NCI-H2029 treated with DMSO at 0.1 percent for 48 hours (cell line): ENCODE results near the gene NEDD4L.
A peak's percentile ranks its signal among the peaks of the same experiment; 100 is the strongest.
"Not testable (repeated sequence)": the region's sequence is repeated elsewhere in the genome, so short reads cannot be mapped to it uniquely, and the experiment has no call there.

Experiments used
- DNase-seq: peaks from one replicate; lab custom pipeline; 2025; lab: John Stamatoyannopoulos, UW

The NEDD4L gene

DNA sequence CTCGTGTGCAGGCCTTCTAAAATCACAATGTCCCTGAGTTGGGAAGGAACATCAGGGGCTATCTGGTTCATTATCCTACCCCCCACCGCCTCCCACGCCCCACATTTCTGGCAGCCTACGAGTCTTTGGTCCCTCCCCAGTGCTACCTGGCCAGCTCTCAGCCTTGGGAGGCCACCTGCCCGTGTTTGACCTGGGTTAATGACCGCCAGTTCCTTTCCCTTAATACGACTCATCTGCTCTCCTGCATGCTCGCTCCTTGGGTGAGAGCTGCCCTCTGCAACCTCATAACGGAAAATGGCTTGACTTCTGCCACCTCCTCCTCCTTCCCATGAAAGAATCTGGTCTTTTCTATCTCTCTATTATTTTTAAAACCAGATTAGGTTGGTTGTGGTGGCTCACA, 112.5 kb downstream of the NEDD4L start:
- DNase-seq: no peak

DNA sequence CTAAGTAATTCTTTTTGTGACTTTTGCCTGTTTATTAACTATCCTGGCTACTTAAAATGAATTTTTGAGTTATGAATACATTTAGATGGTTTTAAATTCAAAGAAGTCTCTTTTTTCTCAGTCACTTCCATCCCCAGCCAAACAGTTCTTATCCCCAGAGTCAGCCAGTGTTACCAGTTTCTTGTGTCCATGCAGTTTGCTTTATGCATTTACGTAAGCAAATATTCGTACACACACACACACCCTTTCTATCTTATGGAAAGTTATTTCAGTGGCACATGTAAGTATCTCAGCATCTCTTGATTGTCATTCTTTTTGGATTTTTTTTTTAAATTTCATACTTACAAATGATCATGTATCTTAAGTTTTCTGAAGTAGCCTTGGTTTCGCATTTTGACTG, 113.2 kb downstream of the NEDD4L start:
- no peak for DNase-seq

DNA sequence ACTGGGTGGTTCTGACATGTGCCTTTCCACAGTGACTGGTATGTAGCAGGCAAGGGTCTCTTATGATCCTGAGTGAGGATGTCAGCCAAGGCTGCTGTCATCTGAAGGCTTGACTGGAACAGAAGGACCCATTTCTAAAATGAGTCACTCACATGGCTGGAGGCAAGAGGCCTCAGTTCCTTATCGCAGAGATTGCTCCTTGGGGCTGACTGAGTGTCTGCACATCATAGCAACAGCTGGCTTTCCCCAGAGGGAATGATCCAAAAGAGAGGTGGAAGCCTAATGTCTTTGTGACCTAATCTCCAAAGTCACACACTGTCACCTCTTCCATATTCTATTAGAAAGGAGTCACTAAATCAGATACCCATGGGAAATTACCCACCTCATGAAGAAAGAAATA, 114.0 kb downstream of the NEDD4L start:
- DNase-seq: no peak

DNA sequence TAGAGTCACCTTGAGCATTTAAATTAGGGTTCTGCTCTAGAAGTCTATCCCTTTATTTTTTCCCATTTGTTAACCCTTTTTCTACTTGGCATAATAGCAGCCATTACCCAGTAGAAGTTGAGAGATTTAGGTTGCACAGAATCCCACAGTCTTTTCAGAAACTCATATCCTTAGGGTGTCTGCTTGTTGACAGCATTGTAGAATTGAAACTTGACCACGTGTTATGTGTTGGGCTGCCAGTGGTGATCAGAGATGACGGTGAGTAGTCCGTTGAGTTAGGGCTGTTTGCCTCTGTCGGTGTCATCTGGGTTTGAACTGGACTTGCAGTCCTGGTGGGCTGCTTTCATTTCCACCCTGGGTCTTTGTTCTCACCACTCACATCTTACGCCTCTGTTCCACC, 114.4 kb downstream of the NEDD4L start:
- DNase-seq: no peak

DNA sequence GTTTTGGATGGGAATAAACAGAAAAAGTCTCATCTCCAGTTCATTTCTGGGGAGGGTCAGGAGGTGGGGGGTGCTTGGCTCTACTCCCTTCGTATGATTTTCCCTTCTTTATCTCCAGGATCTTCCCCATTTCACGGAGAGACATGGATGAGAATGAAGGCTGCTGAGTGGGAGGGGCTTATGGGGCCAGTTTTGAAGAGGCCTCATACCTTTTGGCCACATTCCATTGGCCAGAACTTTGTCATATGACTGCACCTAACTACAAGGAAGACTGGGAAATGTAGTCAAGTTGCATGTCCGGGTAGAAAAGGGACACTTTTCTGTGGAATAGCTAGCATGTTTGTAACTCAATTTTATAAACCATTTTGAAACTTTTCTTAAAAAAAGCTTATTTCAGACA, 117.6 kb downstream of the NEDD4L start:
- DNase-seq: no peak

DNA sequence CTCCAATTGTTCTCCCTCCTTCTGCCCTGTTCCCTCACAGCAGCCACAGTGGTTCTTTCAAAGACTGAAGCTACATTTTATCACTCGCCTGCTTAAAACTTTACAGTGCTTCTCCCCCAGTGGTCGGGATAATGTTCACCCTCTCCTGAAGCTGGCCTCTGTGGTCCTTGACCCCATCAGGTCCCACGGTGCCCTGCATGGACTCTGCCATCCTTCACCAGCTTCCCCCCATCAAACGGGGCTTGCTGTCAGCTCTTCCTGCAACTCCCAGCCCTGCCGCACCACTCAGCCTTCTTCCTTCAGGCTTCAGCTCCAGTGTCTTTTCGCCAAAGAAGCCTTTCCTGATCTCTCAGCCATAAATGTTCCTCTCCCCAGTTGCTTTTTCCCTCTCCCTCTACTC, 118.1 kb downstream of the NEDD4L start:
- DNase-seq: no peak

DNA sequence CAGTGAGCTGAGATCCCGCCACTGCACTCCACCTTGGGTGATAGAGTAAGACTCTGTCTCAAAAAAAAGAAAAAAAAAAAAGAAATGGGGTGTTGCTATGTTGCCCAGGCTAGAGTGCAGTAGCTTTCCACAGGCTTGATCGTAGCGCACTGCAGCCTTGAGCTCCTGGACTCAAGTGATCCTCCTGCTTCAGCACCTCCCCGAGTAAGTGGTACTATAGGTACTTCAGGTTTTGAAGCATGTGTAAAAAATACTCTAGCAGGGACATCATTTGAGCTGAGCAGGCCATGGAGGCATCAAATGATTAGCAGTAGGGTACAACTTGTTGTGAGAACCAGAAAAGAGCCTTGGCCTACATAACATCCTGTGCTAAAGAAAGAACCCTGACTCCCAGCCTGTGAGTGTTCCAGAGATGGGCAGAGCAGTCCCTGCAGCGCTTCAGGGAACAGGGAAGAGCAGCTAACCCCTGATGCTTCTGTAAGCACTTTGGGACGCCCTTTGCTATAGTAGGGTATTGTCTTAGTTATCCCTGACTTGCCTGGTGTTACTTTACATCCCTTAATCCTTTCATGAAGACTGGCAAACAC, 119.1 kb downstream of the NEDD4L start:
- DNase-seq: no peak

DNA sequence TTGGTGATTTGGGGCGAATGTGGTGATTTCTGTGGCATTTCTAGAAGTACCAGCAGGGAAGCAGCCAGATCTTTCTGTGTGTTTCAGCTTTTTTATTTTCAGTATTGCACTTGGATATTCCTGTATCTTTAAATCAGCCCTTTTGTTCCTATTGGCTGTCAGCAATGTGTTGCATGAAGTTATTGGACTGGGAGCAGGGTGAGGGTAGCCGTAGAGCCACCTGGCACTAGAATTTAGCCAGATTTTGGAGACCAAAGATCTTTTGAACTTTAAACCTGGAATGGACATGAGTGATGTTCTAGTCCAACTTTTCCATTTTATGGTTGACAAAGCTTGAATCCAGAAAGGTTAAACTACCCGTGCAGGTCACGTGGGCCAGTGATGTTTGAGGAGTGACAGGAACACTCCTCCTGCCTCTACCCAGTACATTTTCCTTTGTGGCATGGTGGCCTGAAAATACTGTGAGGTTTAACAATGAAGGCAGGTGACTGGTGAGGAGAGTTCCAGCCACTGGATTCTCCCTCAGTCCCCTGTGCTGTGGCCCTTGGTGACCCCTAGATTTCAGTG, 122.3 kb downstream of the NEDD4L start:
- no peak for DNase-seq

DNA sequence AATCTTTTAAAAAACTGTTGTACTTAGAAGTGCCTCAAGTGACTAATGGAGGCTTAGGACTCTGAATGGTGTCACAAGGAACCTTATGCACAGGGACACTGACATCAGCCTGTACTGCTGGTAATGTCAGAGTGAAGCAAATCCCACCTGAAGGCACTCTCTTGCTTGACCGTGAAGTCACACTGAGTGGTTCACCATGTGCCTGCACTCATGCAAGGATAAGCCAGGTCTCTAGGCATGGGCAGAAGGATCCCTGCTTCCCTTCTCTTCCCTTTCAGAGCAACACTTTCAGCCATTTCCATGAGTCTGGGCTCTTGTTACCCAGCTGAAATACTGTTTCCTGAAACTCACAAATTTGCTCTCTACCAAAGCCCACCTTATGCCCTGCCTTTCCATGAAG, 123.0 kb downstream of the NEDD4L start:
- no peak for DNase-seq

DNA sequence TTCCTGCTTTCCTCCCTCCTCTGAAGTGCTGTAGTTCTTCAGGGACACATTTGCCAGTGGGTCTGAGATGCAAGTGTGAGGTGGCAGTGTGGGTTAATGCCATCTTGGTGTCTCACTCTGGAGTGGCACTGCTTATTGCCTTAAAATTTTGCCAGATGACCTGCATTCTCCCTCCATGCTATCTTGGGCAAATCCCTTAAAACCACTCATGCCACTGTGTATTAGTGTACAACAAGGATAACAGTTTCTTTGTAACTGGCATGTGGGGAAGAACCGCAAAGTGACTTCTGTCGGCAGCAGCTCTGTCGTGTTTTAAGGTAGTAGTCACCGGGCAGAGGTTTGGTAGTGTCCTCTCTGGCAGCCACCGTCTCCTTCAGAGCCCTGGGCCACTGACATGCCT, 124.2 kb downstream of the NEDD4L start:
- no peak for DNase-seq

DNA sequence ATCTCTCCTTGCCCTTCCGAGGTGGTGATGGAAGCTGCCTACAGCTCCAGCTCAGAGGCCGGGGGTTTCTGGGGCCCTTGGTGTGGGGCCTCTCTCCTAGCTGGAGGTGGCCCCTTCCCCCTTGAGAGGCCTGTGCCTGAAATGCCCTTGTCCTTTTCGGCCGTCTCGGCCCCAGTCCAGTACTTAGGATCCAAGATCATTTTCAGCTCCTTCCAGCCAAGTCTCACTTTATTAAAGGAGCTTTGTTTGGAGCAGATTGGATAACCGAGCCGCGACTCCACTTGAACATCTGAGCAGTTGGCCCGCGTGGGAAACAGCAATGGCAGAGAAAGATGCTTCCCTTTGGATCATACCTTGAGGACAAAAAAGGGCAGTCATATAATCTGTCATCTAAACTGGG, 125.0 kb downstream of the NEDD4L start:
- DNase-seq: no peak

DNA sequence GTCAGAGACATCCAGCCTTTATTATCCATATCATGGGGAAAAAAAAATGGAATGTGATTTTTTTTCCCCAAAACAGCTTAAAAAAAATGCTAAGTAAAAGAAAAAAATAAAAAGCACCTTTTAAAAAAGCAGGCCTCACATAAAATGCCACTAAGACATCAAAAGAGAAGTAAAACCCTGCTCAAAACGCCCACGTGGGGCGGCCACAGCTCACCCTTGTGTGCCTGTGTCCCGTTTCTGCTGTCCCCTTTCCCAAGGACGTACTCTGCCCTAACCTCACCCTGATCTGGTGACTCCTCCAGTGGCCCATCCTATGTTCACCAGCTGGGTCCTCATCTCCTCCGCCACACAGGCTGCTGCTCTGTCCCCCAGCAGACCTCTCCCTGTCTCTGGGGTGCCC, 125.4 kb downstream of the NEDD4L start:
- DNase-seq: no peak

DNA sequence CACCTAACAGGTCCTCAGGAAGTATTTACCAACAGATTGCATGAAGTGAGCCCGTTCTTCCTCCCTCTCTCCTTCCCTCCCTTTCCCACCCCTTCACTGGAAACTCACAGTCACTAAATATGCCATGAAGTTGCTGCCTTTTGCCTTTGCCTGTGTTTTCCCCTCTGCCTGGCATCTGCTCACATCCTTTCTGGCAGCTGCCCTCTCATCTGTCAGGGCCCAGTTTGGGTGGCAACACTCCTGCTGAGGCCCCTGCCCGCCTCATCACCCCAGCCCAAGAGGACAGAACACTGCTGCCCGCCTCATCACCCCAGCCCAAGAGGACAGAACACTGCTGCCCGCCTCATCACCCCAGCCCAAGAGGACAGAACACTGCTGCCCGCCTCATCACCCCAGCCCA, 126.0 kb downstream of the NEDD4L start:
- DNase-seq: not testable (repeated sequence)

DNA sequence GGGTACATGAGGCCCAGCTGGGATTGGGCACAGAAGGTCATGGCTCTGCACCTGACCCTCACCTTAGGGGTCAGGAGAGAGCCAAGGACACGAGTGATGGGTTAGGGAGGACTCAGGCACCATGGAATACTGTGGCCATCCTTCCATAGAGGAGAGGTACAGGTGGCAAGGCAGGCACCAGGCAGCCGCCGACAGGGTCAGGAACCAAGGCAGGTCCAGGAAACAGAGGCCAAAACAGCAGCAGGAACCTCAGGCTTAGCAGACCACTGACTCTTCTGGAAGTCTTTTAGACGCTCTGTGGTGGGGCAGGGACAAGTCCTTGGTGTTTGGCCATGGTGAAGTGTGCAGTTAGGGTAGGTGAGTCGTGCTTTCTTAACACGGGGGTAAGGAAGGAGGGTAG, 128.0 kb downstream of the NEDD4L start:
- DNase-seq: no peak

DNA sequence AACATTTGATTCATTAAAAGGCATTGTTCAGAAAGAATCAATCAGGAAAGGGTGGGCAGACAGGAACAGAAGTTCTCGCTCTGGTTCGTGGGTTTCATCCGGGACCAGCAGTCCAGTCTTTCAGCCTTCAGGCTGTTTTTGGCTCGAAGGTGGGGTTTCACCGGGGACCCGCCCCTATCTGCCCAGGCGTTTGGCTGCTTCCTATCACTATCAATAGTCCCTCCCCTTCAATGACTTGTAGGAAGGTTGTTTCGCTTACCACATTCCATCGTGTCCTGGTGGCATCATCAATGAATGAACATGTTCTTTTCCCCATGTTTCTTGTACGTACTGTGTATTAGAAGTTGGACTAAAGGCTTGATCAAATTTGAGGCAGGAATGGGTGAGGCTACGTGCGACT, 130.3 kb downstream of the NEDD4L start:
- DNase-seq: no peak

DNA sequence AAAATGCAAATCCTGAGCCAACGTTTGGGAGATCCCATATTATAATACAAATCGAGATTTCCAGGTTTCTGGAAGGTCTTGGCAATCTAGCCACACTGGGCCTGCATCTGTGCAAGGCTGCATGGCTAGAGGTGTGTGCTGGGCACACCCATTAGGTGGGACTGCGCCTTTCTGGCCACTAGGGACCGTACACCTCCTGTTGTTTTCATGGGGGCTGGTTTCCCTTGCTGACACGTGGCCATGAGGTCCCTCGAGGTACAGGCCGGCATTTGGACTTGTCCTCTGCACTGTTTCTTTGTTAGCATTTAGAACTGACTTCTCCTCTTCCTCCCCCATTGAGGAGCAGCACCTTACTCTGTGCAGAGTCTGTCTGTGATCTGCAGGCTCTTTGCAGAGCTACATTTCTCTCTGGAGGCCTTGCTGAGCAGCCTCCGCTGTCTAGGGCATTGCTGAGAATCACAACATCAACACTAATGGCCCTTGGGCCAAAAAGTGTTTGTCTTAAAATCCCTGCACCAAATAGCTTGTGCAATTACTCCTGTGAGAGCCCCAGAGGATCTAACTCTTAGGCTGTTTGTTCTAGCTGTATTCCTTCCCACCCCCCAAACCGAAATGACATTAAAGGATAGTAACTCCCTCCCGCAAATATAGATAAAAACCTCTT, 131.2 kb downstream of the NEDD4L start:
- no peak for DNase-seq

DNA sequence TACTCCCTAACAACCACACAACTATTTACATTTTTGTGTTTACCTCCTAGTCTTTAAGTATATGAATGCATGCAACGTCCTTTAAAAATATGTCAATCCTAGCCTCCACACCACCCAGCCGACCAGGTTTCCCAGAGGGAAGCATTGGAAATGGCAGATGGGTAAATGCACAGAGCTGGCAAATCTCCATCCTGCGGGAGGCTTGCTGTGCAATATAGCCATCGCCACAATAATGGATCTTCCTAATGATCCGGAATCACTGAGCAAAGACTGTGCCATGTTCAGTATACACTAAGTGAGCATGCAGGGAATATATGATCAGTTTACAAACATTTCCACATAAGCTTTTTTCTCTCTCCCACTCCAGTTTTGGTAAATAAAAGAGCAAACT, 131.8 kb downstream of the NEDD4L start:
- DNase-seq: no peak

DNA sequence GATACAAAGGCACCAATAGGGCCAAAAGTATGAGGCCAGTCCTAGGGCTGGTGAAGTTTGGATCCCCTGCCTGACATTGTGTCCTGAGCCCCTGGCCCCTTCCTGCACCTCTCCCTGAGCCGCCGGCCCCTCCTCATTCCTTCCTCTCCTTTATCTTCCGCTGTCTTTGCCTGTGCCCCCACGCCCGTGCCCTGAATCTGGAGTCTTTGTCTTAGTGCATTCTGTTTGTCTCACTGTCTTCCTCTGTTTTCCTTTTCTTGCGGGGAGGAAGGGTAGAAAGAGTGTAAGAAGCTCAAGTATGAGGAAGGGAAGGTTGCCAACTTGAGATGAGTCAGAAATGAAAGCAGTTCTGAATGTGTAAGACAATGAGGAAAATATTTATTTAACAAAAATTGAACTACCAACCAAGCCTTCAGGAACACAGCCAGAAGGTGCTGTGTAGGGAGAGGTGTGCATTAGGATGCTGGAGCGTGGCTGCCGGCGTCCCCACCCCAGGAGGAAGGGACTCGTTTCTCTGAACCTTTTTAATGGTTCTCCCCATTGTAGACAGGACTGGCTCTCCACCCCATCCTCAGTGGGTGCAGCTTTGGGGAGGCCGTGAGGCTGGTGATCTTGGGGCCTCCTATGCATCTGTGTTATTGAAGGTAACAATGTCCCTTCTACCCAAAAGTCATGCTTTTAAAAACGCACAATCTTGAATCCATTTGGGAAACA, 133.1 kb downstream of the NEDD4L start:
- DNase-seq: no peak

DNA sequence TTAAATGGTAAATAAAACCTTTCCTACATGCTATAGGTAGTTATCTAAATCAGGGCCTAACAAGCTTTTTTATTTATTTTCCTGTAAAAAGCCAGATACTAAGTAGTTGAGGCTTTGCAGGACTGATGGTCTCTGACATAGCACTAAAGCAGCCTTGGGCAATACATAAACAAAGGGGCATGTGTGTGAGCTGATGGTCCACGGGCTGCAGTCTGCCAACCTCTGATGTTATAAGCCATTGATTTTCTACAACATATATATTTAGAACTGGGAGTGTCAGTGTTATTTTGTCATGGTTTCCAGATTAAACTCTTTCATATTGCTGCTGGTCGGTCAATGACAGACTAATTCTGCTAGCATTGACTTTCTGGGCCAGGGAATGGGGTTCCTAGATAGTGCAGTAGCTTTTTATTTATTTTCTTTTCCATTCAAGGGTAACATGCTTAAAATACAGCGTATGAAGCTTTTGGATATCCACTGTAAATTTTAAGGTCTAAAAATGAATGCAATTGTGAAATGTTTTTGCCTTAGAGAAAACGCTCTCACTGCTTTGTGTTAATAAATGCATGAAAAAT, 134.0 kb downstream of the NEDD4L start:
- DNase-seq: no peak

DNA sequence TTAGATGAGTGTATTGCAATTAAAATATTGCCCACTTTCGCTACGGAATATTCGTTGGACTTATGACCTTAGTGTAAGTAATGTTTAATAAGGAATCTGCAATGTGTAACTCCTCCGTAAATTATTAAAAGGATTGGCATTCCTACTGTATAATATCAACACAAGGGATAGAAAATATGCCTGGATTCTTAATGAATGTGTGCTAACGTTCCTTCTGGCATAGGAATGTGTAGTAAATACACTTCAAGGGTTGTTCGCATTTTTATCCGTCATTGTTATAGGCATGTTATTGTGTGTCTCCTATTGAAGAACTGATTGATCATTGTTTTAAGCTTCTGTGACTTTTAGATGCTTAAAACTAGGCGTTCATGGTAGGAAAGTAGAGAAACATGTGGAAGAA, 134.5 kb downstream of the NEDD4L start:
- DNase-seq: no peak

DNA sequence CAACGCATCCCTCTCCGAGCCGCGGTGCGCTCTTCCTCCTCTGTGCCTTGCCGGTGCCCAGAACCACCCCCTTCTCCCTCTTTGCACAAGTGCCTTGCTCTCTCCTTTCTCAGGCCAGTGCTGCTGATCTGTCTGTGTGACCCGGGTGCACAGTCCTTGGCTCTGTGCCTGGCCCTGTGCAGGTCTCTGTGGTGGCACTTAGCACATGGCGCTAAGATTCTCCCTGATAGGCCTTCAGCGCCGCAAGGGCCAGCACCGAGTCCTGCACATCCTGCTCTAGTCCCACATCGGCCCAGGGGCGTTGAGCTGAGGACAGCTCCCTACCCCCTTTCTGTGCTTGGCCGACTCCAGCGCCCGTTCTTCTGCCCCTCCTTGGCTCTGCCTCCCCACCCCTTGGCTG, 136.1 kb downstream of the NEDD4L start:
- no peak for DNase-seq

DNA sequence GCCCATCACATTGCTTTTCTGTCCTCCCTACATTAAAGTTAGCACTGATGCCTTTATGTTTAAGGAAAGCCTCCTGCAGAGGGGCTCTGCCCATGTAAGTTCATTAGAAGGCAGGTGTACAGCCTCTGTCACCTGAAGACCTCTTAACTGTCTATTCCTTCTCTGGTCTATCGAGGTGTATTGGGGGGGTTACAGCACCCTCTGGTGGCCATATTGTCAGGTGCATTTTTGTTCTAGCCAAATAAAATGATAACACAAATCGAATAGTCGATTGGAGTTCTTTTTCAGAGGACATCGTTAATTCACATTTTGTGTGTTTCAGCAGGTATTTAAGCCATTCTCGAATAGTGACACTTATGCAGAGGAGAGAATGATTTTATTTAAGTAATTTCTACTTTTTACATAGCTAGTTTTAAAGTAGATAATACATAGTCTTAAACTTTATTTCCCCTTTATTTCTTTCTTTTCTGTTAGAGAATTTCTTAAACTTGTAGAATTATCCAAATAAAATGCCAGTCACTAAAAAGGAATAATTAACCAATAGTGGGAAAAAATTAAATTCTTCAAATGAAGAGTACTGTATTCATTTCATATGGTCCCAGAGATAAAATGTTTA, 136.8 kb downstream of the NEDD4L start:
- peak; percentile 34 for DNase-seq

DNA sequence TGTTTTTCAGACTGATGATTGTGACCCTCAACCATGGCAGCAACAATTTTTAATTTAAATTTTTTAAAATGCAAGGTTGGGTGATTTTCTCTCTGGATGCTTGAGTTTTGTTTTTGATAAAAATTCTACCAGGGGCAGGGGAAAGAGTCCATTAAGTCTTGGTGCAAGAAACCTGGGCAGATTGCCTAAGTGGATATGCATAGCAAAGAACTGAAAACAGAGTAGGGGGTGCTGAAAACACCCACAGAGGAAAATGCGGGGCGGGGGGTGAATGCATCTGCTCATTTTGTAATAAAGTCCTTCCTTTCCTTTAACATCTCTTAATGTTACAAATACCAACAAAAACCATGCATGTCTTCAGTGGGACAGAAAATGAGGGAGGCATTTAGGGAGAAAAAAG, 138.0 kb downstream of the NEDD4L start:
- no peak for DNase-seq
